Measurements from ENCODE around the gene EML6. TPM values are rescaled to one million over a fixed set of nuclear protein-coding genes. Genes with fewer than 3 reads are reported as not detected.

The EML6 gene
- total RNA-seq, 1 experiment from 2014 or later: 15.7 TPM

DNA sequence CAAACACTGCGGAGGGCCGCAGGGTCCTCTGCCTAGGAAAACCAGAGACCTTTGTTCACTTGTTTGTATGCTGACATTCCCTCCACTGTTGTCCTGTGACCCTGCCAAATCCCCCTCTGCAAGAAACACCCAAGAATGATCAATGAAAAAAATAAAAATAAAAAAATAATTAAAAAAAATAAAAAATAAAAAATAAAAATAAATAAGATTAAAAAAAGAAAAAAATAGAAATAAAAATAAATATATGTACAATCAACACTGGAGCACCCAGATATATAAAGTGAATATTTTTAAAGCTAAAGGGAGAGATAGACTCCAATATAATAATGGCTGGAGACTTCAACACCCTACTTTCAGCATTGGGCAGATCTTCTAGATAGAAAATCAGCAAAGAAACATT lies 23.8 kb upstream of the EML6 start:
- no peak for ATAC-seq
- Histone ChIP-seq H3K9me3 (ENCODE audit: low read length) (no peaks in the 10 kb centered on the region), H3K9ac (ENCODE audit: low read length) (no peak overlapping the region), H3K36me3 (ENCODE audit: low read depth, low read length) (no peaks in the 10 kb centered on the region), H2AFZ (ENCODE audit: low read length) (no peak overlapping the region), H3K27ac (ENCODE audit: low read length) (no peak overlapping the region), H3K79me2 (ENCODE audit: low read length) (no peaks in the 10 kb centered on the region), H3K4me1 (ENCODE audit: insufficient read depth, low read length) (no peaks in the 10 kb centered on the region), H3K4me2 (ENCODE audit: low read length) (no peak overlapping the region), H3K27me3 (ENCODE audit: low read length) (no peaks in the 10 kb centered on the region), H4K20me1 (ENCODE audit: low read length) (no peaks in the 10 kb centered on the region), H3K4me3 (ENCODE audit: low read length) (no peak overlapping the region), H3K9me2 (replicated peaks; ENCODE audit: low read length) (no peaks in the 10 kb centered on the region), H3F3A (ENCODE audit: low read length, unreplicated experiment) (no peaks in the 10 kb centered on the region)
- ChIA-PET CTCF (no interaction called here), POLR2A (ENCODE audit: unreplicated experiment) (no interaction called here)
- intact Hi-C loops (cut with micrococcal nuclease): loop anchor here (5.0 kb wide), 2 partner anchors 32 to 242 kb away; partner anchors contain the start of gene SPTBN1
- DNase-seq: no peak
- TF ChIP-seq EZH2phosphoT487 (IDR thresholded peaks at IDR 0.05; ENCODE audit: borderline replicate concordance, low read length) (no peak), EZH2 (IDR thresholded peaks at IDR 0.05; ENCODE audit: low read length, unreplicated experiment) (no peak)
- TF ChIP-seq, protein P1, sequence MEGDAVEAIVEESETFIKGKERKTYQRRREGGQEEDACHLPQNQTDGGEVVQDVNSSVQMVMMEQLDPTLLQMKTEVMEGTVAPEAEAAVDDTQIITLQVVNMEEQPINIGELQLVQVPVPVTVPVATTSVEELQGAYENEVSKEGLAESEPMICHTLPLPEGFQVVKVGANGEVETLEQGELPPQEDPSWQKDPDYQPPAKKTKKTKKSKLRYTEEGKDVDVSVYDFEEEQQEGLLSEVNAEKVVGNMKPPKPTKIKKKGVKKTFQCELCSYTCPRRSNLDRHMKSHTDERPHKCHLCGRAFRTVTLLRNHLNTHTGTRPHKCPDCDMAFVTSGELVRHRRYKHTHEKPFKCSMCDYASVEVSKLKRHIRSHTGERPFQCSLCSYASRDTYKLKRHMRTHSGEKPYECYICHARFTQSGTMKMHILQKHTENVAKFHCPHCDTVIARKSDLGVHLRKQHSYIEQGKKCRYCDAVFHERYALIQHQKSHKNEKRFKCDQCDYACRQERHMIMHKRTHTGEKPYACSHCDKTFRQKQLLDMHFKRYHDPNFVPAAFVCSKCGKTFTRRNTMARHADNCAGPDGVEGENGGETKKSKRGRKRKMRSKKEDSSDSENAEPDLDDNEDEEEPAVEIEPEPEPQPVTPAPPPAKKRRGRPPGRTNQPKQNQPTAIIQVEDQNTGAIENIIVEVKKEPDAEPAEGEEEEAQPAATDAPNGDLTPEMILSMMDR (conservative IDR thresholded peaks at IDR 0.05; ENCODE audit: low read depth, low read length): no peak
- BruUV-seq (replicated peaks): no TSS peak

DNA sequence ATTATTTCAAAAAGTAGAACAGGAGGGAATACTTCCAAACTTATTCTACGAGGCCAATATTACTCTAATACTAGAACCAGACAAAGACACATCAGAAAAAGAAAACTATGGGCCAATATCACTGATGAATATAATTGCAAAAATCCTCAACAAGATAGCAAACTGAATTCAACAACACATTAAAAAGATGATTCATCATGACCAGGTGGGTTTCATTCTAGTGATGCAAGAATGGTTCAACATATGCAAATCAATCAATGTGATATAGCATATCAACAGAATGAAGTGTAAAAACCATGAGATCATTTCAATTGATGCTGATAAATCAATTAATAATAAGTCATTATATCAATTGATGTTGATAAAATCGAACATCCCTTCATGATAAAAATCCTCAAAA lies 22.4 kb upstream of the EML6 start:
- Histone ChIP-seq H3K9ac (ENCODE audit: low read length) (no peak overlapping the region), H3F3A (ENCODE audit: low read length, unreplicated experiment) (no peaks in the 10 kb centered on the region), H3K79me2 (ENCODE audit: low read length) (no peaks in the 10 kb centered on the region), H3K4me3 (ENCODE audit: low read length) (no peak overlapping the region), H3K27ac (ENCODE audit: low read length) (no peak overlapping the region), H2AFZ (ENCODE audit: low read length) (no peak overlapping the region), H3K4me1 (ENCODE audit: insufficient read depth, low read length) (no peaks in the 10 kb centered on the region), H3K9me2 (replicated peaks; ENCODE audit: low read length) (no peaks in the 10 kb centered on the region), H3K9me3 (ENCODE audit: low read length) (no peaks in the 10 kb centered on the region), H3K27me3 (ENCODE audit: low read length) (no peaks in the 10 kb centered on the region), H3K36me3 (ENCODE audit: low read depth, low read length) (no peaks in the 10 kb centered on the region), H3K4me2 (ENCODE audit: low read length) (no peak overlapping the region), H4K20me1 (ENCODE audit: low read length) (no peaks in the 10 kb centered on the region)
- no TSS peak for BruUV-seq (replicated peaks)
- TF ChIP-seq EZH2phosphoT487 (IDR thresholded peaks at IDR 0.05; ENCODE audit: borderline replicate concordance, low read length): no peak
- TF ChIP-seq EZH2 (IDR thresholded peaks at IDR 0.05; ENCODE audit: low read length, unreplicated experiment): no peak
- TF ChIP-seq, protein P1 (conservative IDR thresholded peaks at IDR 0.05; ENCODE audit: low read depth, low read length): no peak
- no peak for DNase-seq
- intact Hi-C loops (cut with micrococcal nuclease): loop anchor here (5.0 kb wide), 2 partner anchors 34 to 244 kb away; partner anchors contain the start of gene SPTBN1
- CTCF ChIA-PET: no interaction called here
- no peak for ATAC-seq
- POLR2A ChIA-PET (ENCODE audit: unreplicated experiment): interaction anchor here (0.6 kb wide), 1 partner anchor 16 kb away, joined by 5 read pairs; no protein-coding TSS in a partner anchor

DNA sequence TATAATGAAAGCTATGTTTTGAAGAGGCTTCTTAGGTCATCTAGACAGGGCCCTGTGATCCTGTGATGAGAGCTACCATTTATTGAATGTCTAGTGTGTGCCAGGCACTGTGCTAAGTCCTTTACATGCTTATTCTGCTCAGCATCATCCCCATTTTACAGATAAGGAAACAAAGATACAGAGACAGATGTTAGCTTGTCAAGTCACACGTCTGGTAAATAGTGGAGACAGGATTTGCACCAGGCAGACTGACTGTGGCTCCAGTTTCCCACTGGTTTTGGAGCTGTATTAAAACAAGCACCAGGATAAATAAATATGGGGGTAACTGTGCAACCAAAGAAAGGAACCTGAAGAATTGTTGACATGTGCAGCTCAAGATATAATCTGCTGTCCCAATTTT lies 19.2 kb upstream of the EML6 start:
- intact Hi-C loops (cut with micrococcal nuclease): loop anchor here (1.0 to 5.0 kb wide), 5 partner anchors 37 to 597 kb away; partner anchors contain the start of genes ACYP2 and SPTBN1
- Histone ChIP-seq H2AFZ (ENCODE audit: low read length) (no peak overlapping the region), H3K9me2 (replicated peaks; ENCODE audit: low read length) (no peaks in the 10 kb centered on the region), H3K79me2 (ENCODE audit: low read length) (no peaks in the 10 kb centered on the region), H3K9ac (ENCODE audit: low read length) (no peak overlapping the region), H3K4me1 (ENCODE audit: insufficient read depth, low read length) (no peaks in the 10 kb centered on the region), H3K9me3 (ENCODE audit: low read length) (no peaks in the 10 kb centered on the region), H3F3A (ENCODE audit: low read length, unreplicated experiment) (no peaks in the 10 kb centered on the region), H3K27me3 (ENCODE audit: low read length) (no peaks in the 10 kb centered on the region), H3K27ac (ENCODE audit: low read length) (no peak overlapping the region), H3K36me3 (ENCODE audit: low read depth, low read length) (no peaks in the 10 kb centered on the region), H3K4me2 (ENCODE audit: low read length) (no peak overlapping the region), H4K20me1 (ENCODE audit: low read length) (no peaks in the 10 kb centered on the region), H3K4me3 (ENCODE audit: low read length) (no peak overlapping the region)
- ChIA-PET POLR2A (ENCODE audit: unreplicated experiment) (interaction anchor here (0.6 to 0.7 kb wide), 3 partner anchors 133 to 590 kb away, joined by 3 to 9 read pairs (median 4); no protein-coding TSS in a partner anchor), CTCF (interaction anchor here (0.6 to 2.7 kb wide), 11 partner anchors 12 to 879 kb away, joined by 3 to 24 read pairs (median 4); no protein-coding TSS in a partner anchor)
- DNase-seq: no peak
- TF ChIP-seq EZH2 (IDR thresholded peaks at IDR 0.05; ENCODE audit: low read length, unreplicated experiment) (no peak), EZH2phosphoT487 (IDR thresholded peaks at IDR 0.05; ENCODE audit: borderline replicate concordance, low read length) (no peak)
- TF ChIP-seq, protein P1 (conservative IDR thresholded peaks at IDR 0.05; ENCODE audit: low read depth, low read length): no peak
- no peak for ATAC-seq
- BruUV-seq (replicated peaks): no TSS peak
